Endothelial cell (in vitro differentiated cells): Measurements from ENCODE around the gene TRIM10. TPM values are rescaled to one million over a fixed set of nuclear protein-coding genes. Genes with fewer than 3 reads are reported as not detected.

Source experiments
- DNase-seq: peaks from one replicate; pipeline ENCODE4 v3.0.0; 2021; ENCODE audit warnings: low spot score
- H3K27ac Mint-ChIP-seq: one replicate; pipeline ENCODE4 v1.8.0; 2021; ENCODE audit warnings: mixed read lengths, inconsistent platforms; ENCODE audit not compliant: unreplicated experiment
- H3K27me3 Mint-ChIP-seq: one replicate; pipeline ENCODE4 v1.8.0; 2021; ENCODE audit warnings: mild to moderate bottlenecking, moderate library complexity, mixed read lengths, inconsistent platforms; ENCODE audit not compliant: unreplicated experiment
- H3K36me3 Mint-ChIP-seq: one replicate; pipeline ENCODE4 v1.8.0; 2021; ENCODE audit warnings: mild to moderate bottlenecking, low read depth, mixed read lengths, inconsistent platforms; ENCODE audit not compliant: unreplicated experiment
- H3K4me1 Mint-ChIP-seq: one replicate; pipeline ENCODE4 v1.8.0; 2021; ENCODE audit warnings: mild to moderate bottlenecking, mixed read lengths, inconsistent platforms; ENCODE audit not compliant: unreplicated experiment
- H3K4me3 Mint-ChIP-seq: one replicate; pipeline ENCODE4 v1.8.0; 2021; ENCODE audit warnings: mild to moderate bottlenecking, mixed read lengths, inconsistent platforms; ENCODE audit not compliant: unreplicated experiment
- H3K9me3 Mint-ChIP-seq: one replicate; pipeline ENCODE4 v1.8.0; 2021; ENCODE audit warnings: mixed read lengths, inconsistent platforms; ENCODE audit not compliant: unreplicated experiment
- CTCF ChIP-seq: fragments of 200-600 bp; sonication (generic); IDR thresholded peaks from one replicate; pipeline ENCODE4 v1.5.0; 2021; ENCODE audit warnings: antibody characterized with exemption; ENCODE audit not compliant: unreplicated experiment
- total RNA-seq: library from RNA; stranded (reverse); fragmentation: NEBNext Ultra II Directional; extraction: Animal tissue kit (Norgen Biotek cat#: 25700); gene quantifications from one replicate; pipeline ENCODE4 v1.2.1, GENCODE V29; 2021; ENCODE audit not compliant: unreplicated experiment

The TRIM10 gene
- total RNA-seq, 1 donor from 2014 or later, result not detected

- peaks cover 3% of the 10 kb centered on the region for H3K27me3 Mint-ChIP-seq
- DNase-seq, result no peak
- no peaks in the 10 kb centered on the region for H3K36me3 Mint-ChIP-seq
- no peaks in the 10 kb centered on the region for H3K9me3 Mint-ChIP-seq
- TF ChIP-seq CTCF, result no peak
- no peak overlapping the region for H3K27ac Mint-ChIP-seq
- H3K4me3 Mint-ChIP-seq, result no peak overlapping the region
- peaks cover 2% of the 10 kb centered on the region for H3K4me1 Mint-ChIP-seq
Observed at GRCh38 chr6:30156774-30157173, 4.2 kb downstream of the TRIM10 start.

GRCh38 chr6:30156262-30156599 lies 4.8 kb downstream of the TRIM10 start:
- no peak for TF ChIP-seq CTCF
- Mint-ChIP-seq H3K4me3 (no peak overlapping the region), H3K36me3 (no peaks in the 10 kb centered on the region), H3K4me1 (peaks cover 2% of the 10 kb centered on the region), H3K9me3 (no peaks in the 10 kb centered on the region), H3K27ac (no peak overlapping the region), H3K27me3 (peaks cover 3% of the 10 kb centered on the region)
- no peak for DNase-seq

- Mint-ChIP-seq H3K4me3 (no peak overlapping the region), H3K4me1 (peaks cover 2% of the 10 kb centered on the region), H3K36me3 (no peaks in the 10 kb centered on the region), H3K27ac (no peak overlapping the region), H3K27me3 (peaks cover 3% of the 10 kb centered on the region), H3K9me3 (no peaks in the 10 kb centered on the region)
- DNase-seq, result no peak
- no peak for TF ChIP-seq CTCF
Observed at GRCh38 chr6:30155520-30156261, 5.3 kb downstream of the TRIM10 start.

GRCh38 chr6:30154709-30155519 lies 6.1 kb downstream of the TRIM10 start:
- TF ChIP-seq CTCF, result no peak
- Mint-ChIP-seq H3K36me3 (no peaks in the 10 kb centered on the region), H3K4me3 (no peak overlapping the region), H3K4me1 (peaks cover 2% of the 10 kb centered on the region), H3K27ac (no peak overlapping the region), H3K27me3 (peaks cover 3% of the 10 kb centered on the region), H3K9me3 (no peaks in the 10 kb centered on the region)
- DNase-seq, result no peak

GRCh38 chr6:30154061-30154460 lies 7.0 kb downstream of the TRIM10 start:
- no peak for TF ChIP-seq CTCF
- no peak for DNase-seq

More at GRCh38 chr6:30154061-30154460, 7.0 kb downstream of the TRIM10 start:
- no peak overlapping the region for H3K27ac Mint-ChIP-seq
- no peak overlapping the region for H3K4me3 Mint-ChIP-seq
- peaks cover 2% of the 10 kb centered on the region for H3K4me1 Mint-ChIP-seq
- peaks cover 3% of the 10 kb centered on the region for H3K27me3 Mint-ChIP-seq
- H3K9me3 Mint-ChIP-seq, result no peaks in the 10 kb centered on the region
- H3K36me3 Mint-ChIP-seq, result no peaks in the 10 kb centered on the region
